Spleen (tissue), 11 donors: ENCODE results near the gene CDKN1A. TPM values are rescaled to one million over a fixed set of nuclear protein-coding genes. Genes with fewer than 3 reads are reported as not detected.

Source experiments
- DNase-seq: peaks from one replicate; pipeline ENCODE4 v3.0.0-alpha.2; 2020
- H3K27ac ChIP-seq, 8 donors: fragments of 200-600 bp; sonication (generic) in 7 of 8; 1 replicate in 4 of 8; 2 replicates in 4 of 8; pipeline versions ENCODE4 v1.5.0 to v1.8.0; 2016 to 2021; ENCODE audit warnings: inconsistent platforms in 4 of 8, mild to moderate bottlenecking in 4 of 8, moderate library complexity in 1 of 8
- H3K27me3 ChIP-seq, 7 donors: fragments of 200-600 bp; sonication (generic) in 6 of 7; replicated peaks in 1 of 7; 1 replicate in 4 of 7; 2 replicates in 3 of 7; pipeline versions ENCODE4 v1.5.0 to v1.8.0; 2016 to 2021; ENCODE audit warnings: inconsistent platforms in 3 of 7, mild to moderate bottlenecking in 1 of 7
- H3K36me3 ChIP-seq, 6 donors: fragments of 200-600 bp; sonication (generic) in 5 of 6; 1 replicate in 4 of 6; 2 replicates in 2 of 6; pipeline versions ENCODE4 v1.5.0 to v1.8.0; 2016 to 2021; ENCODE audit warnings: inconsistent platforms in 2 of 6
- H3K4me1 ChIP-seq, 6 donors: fragments of 200-600 bp; sonication (generic) in 5 of 6; 1 replicate in 3 of 6; 2 replicates in 3 of 6; pipeline versions ENCODE4 v1.5.0 to v1.8.0; 2016 to 2021; ENCODE audit warnings: inconsistent platforms in 3 of 6
- H3K4me3 ChIP-seq, 8 donors: fragments of 200-600 bp; sonication (generic) in 7 of 8; 1 replicate in 4 of 8; 2 replicates in 4 of 8; pipeline versions ENCODE4 v1.5.0 to v1.8.0; 2016 to 2021; ENCODE audit warnings: inconsistent platforms in 4 of 8, mild to moderate bottlenecking in 4 of 8, moderate library complexity in 2 of 8
- H3K9me3 ChIP-seq, 8 donors: fragments of 200-600 bp; sonication (generic) in 7 of 8; 1 replicate in 4 of 8; 2 replicates in 4 of 8; pipeline versions ENCODE4 v1.5.0 to v1.8.0; 2016 to 2021; ENCODE audit warnings: inconsistent platforms in 4 of 8
- POLR2A ChIP-seq, 3 donors: fragments of 450-650 bp; IDR thresholded peaks; one replicate each; pipeline ENCODE4 v1.5.1; 2017; ENCODE audit warnings: antibody characterized with exemption in 3 of 3, mild to moderate bottlenecking in 1 of 3
- POLR2AphosphoS5 ChIP-seq, 3 donors: sonication (generic); formaldehyde crosslinking; IDR thresholded peaks; one replicate each; pipeline ENCODE4 v1.5.1; 2017; ENCODE audit warnings: antibody characterized with exemption in 3 of 3
- WGBS, 5 donors: extraction: QIAGEN DNeasy Blood & Tissue Kit in 3 of 5; methylation state at CpG; one replicate each; pipeline versions ENCODE4 v1.1.5 to v1.1.7; 2013 to 2018; 5-methylcytosine and 5-hydroxymethylcytosine counted together
- intact Hi-C: fragments of 100-400 bp; cut with DNase I; formaldehyde crosslinking; loops from one replicate; pipeline ENCODE4 v1.15.0; 2023; ENCODE audit warnings: low total_unique reads
- polyA plus RNA-seq, 3 donors: library from polyadenylated mRNA; stranded (reverse); fragments of 200-250 nt; gene quantifications; one replicate each; pipeline ENCODE4 v1.2.1, GENCODE V29; 2013
- total RNA-seq, 7 donors: library from RNA; depleted of rRNA in 3 of 7; stranded (reverse); fragments of >200 nt in 3 of 7; fragmentation: NEBNext Ultra II Directional in 4 of 7; extraction: Animal tissue kit (Norgen Biotek cat#: 25700) in 4 of 7; gene quantifications; one replicate each; pipeline versions ENCODE4 v1.1.0 to v1.2.1, GENCODE V29; 2016 to 2021
- TF ChIP-seq, protein P1 (sequence below), 11 experiments: fragments of 200-600 bp in 7 of 11; fragments of 450-650 bp in 4 of 11; sonication (generic) in 4 of 11; IDR thresholded peaks in 8 of 11; conservative IDR thresholded peaks in 3 of 11; 1 replicate in 7 of 11; 2 replicates in 4 of 11; pipeline versions ENCODE4 v1.4.0 to v1.8.0; 2016 to 2021; ENCODE audit warnings: antibody characterized with exemption in 11 of 11, inconsistent platforms in 4 of 11, mild to moderate bottlenecking in 1 of 11
- donor health status: healthy with polysubstance abuse.
- donor health status: DM: no; HTN: no; CAD: no; lungs with moderate emphysema.
- donor health status: DM: no; HTN: no; CAD: no.
- donor health status: Bipolar disorder and iron deficiency.
- donor health status: healthy.
- donor health status: DM: no; HTN: no; CAD: no.
- donor health status: DM: yes; HTN: yes; CAD: no.

The CDKN1A gene
- total and polyA plus RNA-seq, 10 donors = 10.7 to 58.5 (median 28.1) TPM

DNA sequence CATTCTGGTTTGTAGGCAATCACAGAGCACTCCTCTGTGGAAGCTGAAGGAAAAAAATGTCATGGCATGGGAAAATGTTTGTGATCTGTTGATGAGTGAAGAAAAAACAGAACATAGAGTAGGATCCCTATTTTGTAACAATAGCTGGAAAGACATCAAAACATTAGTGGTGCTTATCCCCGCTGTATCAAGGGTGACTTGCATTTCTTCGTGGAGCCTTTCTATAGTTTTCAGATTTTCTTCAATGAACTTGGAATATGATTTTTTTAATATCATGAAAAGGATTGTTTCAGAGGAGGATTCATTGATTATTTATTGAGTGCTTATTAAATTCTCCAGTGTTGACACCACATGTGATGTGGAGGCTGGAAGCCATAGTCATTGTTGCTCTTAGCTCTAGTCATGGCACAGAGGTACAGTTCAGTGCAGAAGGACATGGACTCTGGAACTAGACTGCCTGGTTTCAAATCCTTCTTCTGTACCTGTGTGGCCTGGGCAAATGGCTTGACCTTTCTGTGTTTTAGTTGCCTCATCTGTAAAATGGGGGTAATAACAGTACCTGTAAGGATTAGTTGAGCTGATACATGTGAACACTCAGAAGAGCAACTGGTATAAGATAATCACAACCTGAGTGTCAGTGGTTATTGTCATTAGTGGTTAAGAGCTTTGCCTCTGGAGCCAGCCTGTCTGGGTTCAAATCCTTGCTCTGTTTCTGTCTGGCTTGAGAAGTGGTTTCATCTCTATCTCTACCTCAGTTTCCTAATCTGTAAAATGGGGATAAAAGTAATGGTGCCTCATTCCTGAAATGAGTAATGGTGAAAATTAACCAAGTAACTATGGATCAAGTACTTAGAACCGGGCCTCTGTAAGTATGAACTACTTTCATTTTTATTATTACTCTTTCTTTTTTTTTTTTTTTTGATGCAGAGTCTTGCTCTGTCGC lies 14.7 kb upstream of the CDKN1A start:
- Histone ChIP-seq H3K27me3 (peaks cover 0 to 28% (median 10%) of the 10 kb centered on the region in 7 donors), H3K4me1 (peaks cover 9 to 54% (median 28%) of the 10 kb centered on the region in 6 donors), H3K9me3 (no peaks in the 10 kb centered on the region), H3K36me3 (no peaks in the 10 kb centered on the region), H3K27ac (no peak overlapping the region), H3K4me3 (no peak overlapping the region)
- no peak for TF ChIP-seq POLR2A (IDR thresholded peaks at IDR 0.05)
- no peak for TF ChIP-seq POLR2AphosphoS5 (IDR thresholded peaks at IDR 0.05)
- TF ChIP-seq, protein P1, sequence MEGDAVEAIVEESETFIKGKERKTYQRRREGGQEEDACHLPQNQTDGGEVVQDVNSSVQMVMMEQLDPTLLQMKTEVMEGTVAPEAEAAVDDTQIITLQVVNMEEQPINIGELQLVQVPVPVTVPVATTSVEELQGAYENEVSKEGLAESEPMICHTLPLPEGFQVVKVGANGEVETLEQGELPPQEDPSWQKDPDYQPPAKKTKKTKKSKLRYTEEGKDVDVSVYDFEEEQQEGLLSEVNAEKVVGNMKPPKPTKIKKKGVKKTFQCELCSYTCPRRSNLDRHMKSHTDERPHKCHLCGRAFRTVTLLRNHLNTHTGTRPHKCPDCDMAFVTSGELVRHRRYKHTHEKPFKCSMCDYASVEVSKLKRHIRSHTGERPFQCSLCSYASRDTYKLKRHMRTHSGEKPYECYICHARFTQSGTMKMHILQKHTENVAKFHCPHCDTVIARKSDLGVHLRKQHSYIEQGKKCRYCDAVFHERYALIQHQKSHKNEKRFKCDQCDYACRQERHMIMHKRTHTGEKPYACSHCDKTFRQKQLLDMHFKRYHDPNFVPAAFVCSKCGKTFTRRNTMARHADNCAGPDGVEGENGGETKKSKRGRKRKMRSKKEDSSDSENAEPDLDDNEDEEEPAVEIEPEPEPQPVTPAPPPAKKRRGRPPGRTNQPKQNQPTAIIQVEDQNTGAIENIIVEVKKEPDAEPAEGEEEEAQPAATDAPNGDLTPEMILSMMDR (IDR thresholded peaks at IDR 0.05 in 8 of 11, conservative IDR thresholded peaks at IDR 0.05 in 3 of 11) = no peak
- no peak for DNase-seq
- WGBS, 5 donors = 53 to 82% (median 63%) methylated on average over 4 of the region's 4 CpGs
- intact Hi-C loops = no loop called here

DNA sequence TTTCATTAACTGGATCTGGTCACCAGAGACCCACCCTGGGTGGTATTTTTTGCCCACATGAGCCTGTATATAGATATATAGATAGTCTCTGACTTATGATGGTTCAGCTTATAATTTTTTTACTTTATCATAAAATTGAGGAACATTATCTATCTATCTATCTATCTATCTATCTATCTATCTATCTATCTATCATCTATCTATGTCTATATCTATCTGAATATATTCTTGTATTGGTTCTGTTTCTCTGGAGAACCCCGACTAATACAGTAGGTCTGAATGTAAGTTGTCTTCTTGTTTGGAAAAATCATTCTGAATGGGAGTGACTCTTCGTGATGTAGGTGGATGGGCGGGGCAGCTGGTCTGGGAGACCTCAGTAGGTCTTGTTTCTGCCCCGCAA lies 13.3 kb upstream of the CDKN1A start:
- H3K36me3 ChIP-seq = no peaks in the 10 kb centered on the region
- 76 to 96% (median 95%) methylated on average over 4 of the region's 4 CpGs for WGBS, 5 donors
- H3K4me1 ChIP-seq = peaks cover 9 to 52% (median 28%) of the 10 kb centered on the region in 6 donors
- no peak for DNase-seq
- H3K27ac ChIP-seq = no peak overlapping the region
- peaks cover 0 to 19% (median 8%) of the 10 kb centered on the region in 7 donors for H3K27me3 ChIP-seq
- TF ChIP-seq, protein P1 (IDR thresholded peaks at IDR 0.05 in 8 of 11, conservative IDR thresholded peaks at IDR 0.05 in 3 of 11) = no peak
- TF ChIP-seq POLR2AphosphoS5 (IDR thresholded peaks at IDR 0.05) = no peak
- TF ChIP-seq POLR2A (IDR thresholded peaks at IDR 0.05) = no peak
- H3K9me3 ChIP-seq = no peaks in the 10 kb centered on the region
- H3K4me3 ChIP-seq = no peak overlapping the region
- intact Hi-C loops = no loop called here

DNA sequence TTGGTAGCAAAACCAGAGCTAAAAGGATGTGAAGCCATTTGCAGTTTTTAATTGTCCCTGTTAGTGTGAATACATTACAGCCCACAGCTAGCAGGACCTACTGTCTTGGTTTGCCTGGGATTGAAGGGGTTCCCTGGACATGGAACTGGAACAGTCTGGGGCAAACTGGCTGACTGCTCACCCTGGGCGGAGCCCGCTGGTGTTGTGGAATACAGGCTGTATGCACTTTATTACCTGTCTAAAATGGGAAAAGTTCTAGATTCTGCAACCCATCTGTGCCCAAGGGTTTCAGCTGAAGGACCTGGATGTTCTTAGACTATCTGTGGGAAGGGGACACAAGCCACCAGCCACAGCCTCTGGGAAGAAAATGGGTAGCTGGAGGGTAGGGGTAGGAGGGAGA lies 12.2 kb upstream of the CDKN1A start:
- H3K4me3 ChIP-seq = no peak overlapping the region
- WGBS, 5 donors = 94 to 100% (median 98%) methylated on average over 2 of the region's 2 CpGs
- no peaks in the 10 kb centered on the region for H3K9me3 ChIP-seq
- peaks cover 0 to 8% (median 0%) of the 10 kb centered on the region in 7 donors for H3K27me3 ChIP-seq
- peaks cover 9 to 41% (median 24%) of the 10 kb centered on the region in 6 donors for H3K4me1 ChIP-seq
- intact Hi-C loops = no loop called here
- H3K36me3 ChIP-seq = no peaks in the 10 kb centered on the region
- peak overlapping the region in 2 of 8 donors; percentile 59 to 67 for H3K27ac ChIP-seq
- no peak for DNase-seq
- TF ChIP-seq POLR2AphosphoS5 (IDR thresholded peaks at IDR 0.05) (no peak), POLR2A (IDR thresholded peaks at IDR 0.05) (no peak)
- TF ChIP-seq, protein P1 (IDR thresholded peaks at IDR 0.05 in 8 of 11, conservative IDR thresholded peaks at IDR 0.05 in 3 of 11) = no peak
